22Rv1 (cell line): Measurements from ENCODE around the gene CPA3.

Experiments
- CTCF ChIP-seq: fragments of 450-650 bp; IDR thresholded peaks from 2 replicates; pipeline ENCODE4 v1.5.1; 2017; ENCODE audit warnings: mild to moderate bottlenecking
- ZFX ChIP-seq: fragments of 450-650 bp; IDR thresholded peaks from 2 replicates; pipeline ENCODE4 v1.6.1; 2017; ENCODE audit warnings: antibody characterized with exemption, borderline replicate concordance

- TF ChIP-seq CTCF (no peak), ZFX (no peak)
Measured at GRCh38 chr3:148845756-148846395, 19.2 kb upstream of the CPA3 start.
